DMS53 (cell line): Measurements from ENCODE around the gene TLCD4.
"Not testable (repeated sequence)": the region's sequence is repeated elsewhere in the genome, so short reads cannot be mapped to it uniquely, and the experiment has no call there.

ENCODE experiments used
- DNase-seq: peaks from one replicate; lab custom pipeline; 2025; lab: John Stamatoyannopoulos, UW

The TLCD4 gene

GRCh38 chr1:95154096-95154495 lies 36.9 kb downstream of the TLCD4 start:
- no peak for DNase-seq

DNA sequence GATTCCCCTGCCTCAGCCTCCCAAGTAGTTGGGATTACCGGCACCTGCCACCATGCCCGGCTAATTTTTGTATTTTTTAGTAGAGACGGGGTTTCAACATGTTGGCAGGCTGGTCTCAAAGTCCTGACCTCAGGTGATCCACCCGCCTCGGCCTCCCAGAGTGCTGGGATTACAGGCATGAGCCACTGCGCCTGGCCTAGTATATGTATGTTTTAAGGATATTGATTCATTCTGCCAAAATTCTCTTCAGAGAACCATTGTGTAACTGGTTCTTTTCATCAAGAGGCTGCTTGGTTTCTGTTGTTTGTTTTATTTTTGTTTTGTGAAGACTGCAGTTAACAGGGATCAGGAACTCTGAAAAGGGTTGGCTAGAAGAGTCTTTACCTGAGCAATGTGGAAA lies 48.4 kb downstream of the TLCD4 start:
- DNase-seq = not testable (repeated sequence)
